SK-N-MC (cell line): ENCODE data around the gene CLEC5A.

Experiments used
- DNase-seq: peaks from one replicate; pipeline ENCODE4 v3.0.0-alpha.2; 2011; ENCODE audit warnings: low read depth, low spot score
- H3K27ac ChIP-seq: fragments of 200-600 bp; sonication (generic); 2 replicates; pipeline ENCODE4 v1.5.1; 2016; ENCODE audit warnings: mixed run types
- H3K36me3 ChIP-seq: fragments of 200-600 bp; sonication (generic); 2 replicates; pipeline ENCODE4 v1.6.1; 2017; ENCODE audit warnings: antibody characterized with exemption, low read length, mixed read lengths; ENCODE audit not compliant: insufficient read depth
- H3K4me3 ChIP-seq: fragments of 200-600 bp; sonication (generic); 2 replicates; pipeline ENCODE4 v1.5.1; 2016
- H3K9ac ChIP-seq: fragments of 200-600 bp; sonication (generic); 2 replicates; pipeline ENCODE4 v1.8.0; 2017; ENCODE audit warnings: mixed run types, mixed read lengths; ENCODE audit not compliant: insufficient read length
- H3K9me3 ChIP-seq: fragments of 200-600 bp; sonication (generic); 2 replicates; pipeline ENCODE4 v1.6.1; 2017; ENCODE audit warnings: low read depth, mild to moderate bottlenecking, antibody characterized with exemption, low read length, moderate library complexity, mixed read lengths
- EZH2 ChIP-seq: fragments of 200-600 bp; sonication (generic); IDR thresholded peaks from one replicate; pipeline ENCODE4 v1.6.1; 2017; ENCODE audit warnings: antibody characterized with exemption
- FOXP2 ChIP-seq: optimal IDR thresholded peaks from 2 replicates; pipeline ENCODE3; 2011; ENCODE audit warnings: mild to moderate bottlenecking, moderate library complexity; ENCODE audit not compliant: insufficient read depth; ENCODE audit errors: extremely low read length, control extremely low read depth
- POLR2AphosphoS5 ChIP-seq: IDR thresholded peaks from 2 replicates; pipeline ENCODE4 v1.6.1; 2012; ENCODE audit warnings: mild to moderate bottlenecking, low read depth, low read length, borderline replicate concordance

Gene CLEC5A

DNA sequence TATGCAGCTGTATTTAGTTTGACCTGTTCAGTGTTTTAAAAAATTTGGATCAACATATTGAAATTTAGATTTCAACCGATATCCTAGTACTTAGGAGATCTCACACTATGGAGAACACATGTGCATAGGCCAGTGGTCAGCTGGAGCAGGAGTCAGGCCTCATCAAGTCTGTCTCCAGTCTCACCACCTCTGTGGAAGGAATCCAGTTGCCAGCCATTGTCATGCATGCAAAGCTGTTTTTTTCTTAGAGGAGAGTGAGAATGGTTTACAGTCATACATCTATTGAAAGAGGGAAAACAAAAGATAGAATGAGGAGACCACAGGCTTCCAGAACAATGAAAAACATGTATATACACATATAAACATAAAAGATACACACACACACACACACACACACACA lies 7.6 kb upstream of the CLEC5A start:
- Histone ChIP-seq H3K4me3 (no peak overlapping the region), H3K9me3 (no peaks in the 10 kb centered on the region), H3K9ac (no peak overlapping the region), H3K27ac (no peak overlapping the region), H3K36me3 (no peaks in the 10 kb centered on the region)
- TF ChIP-seq FOXP2, result no peak
- TF ChIP-seq EZH2, result no peak
- no peak for TF ChIP-seq POLR2AphosphoS5
- no peak for DNase-seq

DNA sequence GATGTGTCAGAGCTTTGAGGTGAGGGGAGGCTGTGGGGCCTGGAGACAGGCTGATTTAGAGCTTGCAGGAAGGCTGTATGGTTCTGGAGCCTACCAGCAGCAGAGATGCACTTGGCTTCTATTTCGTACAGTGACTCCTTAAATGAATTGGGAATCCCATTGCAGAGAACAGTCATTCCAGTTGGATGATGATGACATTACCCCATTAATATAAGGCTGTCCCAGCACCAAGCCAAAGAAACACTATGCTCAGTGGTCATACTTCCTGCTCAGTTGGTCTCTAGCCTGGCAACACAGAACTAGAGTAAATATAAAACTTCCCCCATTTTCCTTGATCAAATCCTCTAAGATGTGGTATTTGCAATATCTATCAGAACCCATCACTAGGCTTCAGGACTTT lies 5.7 kb upstream of the CLEC5A start:
- TF ChIP-seq FOXP2, result no peak
- no peak for TF ChIP-seq POLR2AphosphoS5
- TF ChIP-seq EZH2, result no peak
- H3K36me3 ChIP-seq, result no peaks in the 10 kb centered on the region
- H3K9ac ChIP-seq, result no peak overlapping the region
- H3K27ac ChIP-seq, result no peak overlapping the region
- DNase-seq, result no peak
- no peaks in the 10 kb centered on the region for H3K9me3 ChIP-seq
- H3K4me3 ChIP-seq, result no peak overlapping the region

DNA sequence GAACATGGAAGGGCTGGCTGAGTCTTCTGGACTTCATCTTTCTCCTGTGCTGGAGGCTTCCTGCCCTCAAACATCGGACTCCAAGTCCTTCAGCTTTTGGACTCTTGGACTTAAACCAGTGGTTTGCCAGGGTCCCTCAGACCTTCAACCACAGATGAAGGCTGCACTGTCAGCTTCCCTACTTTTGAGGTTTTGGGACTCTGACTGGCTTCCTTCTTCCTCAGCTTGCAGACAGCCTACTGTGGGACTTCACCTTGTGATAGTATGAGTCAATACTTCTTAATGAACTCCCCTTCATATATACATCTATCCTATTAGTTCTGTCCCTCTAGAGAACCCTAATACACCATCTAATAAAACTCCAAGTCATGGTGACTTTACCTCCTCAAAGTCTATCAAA lies 4.0 kb upstream of the CLEC5A start:
- H3K36me3 ChIP-seq, result no peaks in the 10 kb centered on the region
- no peak overlapping the region for H3K9ac ChIP-seq
- H3K9me3 ChIP-seq, result no peaks in the 10 kb centered on the region
- TF ChIP-seq EZH2 (no peak), POLR2AphosphoS5 (no peak), FOXP2 (no peak)
- H3K27ac ChIP-seq, result no peak overlapping the region
- DNase-seq, result no peak
- no peak overlapping the region for H3K4me3 ChIP-seq

DNA sequence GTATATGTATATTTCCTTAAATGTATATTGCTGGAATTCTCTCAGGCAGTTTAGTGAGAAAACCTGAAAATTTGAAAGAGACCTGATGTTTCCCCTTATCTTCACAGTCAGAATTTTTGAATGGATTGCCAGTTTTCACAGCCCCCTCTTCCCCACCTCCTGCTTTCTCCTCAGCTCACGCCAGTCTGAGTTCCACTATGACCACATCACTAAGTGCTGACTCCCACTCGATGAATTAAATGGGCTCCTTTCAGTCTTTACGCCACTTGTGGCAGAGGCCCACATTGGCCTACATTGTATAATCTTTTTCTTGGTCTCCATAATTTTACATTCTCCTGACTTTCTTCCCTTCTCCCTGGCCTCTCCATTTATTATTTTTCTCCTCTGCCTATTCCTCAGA lies 3.1 kb upstream of the CLEC5A start:
- H3K27ac ChIP-seq, result no peak overlapping the region
- TF ChIP-seq FOXP2, result no peak
- no peak overlapping the region for H3K4me3 ChIP-seq
- no peaks in the 10 kb centered on the region for H3K9me3 ChIP-seq
- no peak overlapping the region for H3K9ac ChIP-seq
- no peaks in the 10 kb centered on the region for H3K36me3 ChIP-seq
- DNase-seq, result no peak

DNA sequence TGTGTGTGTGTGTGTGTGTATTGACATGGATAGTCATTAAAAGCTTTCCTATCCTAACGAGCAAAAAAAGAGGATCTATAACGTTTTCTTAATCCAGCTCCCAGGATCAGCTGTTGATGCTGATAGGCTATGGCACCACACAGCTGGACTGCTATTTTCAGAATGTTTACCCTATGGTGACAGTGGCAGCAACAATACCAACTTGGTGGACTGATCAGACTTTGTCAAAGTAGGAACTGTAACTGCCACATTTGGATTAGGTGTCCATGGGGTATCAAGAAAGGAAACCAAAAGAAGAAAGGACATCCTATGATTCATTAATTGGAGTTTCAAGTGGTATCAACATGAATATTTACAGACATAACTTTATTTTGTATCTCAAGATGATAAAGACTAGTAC lies 2.7 kb upstream of the CLEC5A start:
- TF ChIP-seq EZH2 (no peak), POLR2AphosphoS5 (no peak)
- no peak for DNase-seq
- H3K9me3 ChIP-seq, result no peaks in the 10 kb centered on the region
- H3K36me3 ChIP-seq, result no peaks in the 10 kb centered on the region
- H3K4me3 ChIP-seq, result no peak overlapping the region
- H3K27ac ChIP-seq, result no peak overlapping the region
- no peak overlapping the region for H3K9ac ChIP-seq

DNA sequence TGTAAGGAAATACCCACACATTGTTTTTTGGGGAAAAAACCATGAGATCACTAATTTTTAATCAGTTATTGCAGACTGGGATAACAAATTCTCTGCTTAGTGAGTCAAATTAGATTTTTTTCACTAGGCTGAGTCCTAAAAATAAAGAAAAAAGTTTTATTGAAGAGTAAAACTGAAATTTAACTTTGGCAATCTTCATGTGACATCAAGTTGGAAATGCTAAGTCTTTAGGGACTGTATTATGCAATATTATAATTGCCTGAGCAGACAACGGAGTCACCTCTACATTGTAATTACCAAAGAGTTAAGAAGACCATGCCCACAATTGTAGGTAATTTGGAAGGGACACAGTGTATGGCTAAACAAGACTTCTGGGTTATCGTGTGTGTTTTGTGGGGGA lies 2.2 kb upstream of the CLEC5A start:
- no peak overlapping the region for H3K4me3 ChIP-seq
- H3K27ac ChIP-seq, result no peak overlapping the region
- H3K9me3 ChIP-seq, result no peaks in the 10 kb centered on the region
- no peak for DNase-seq
- no peaks in the 10 kb centered on the region for H3K36me3 ChIP-seq
- TF ChIP-seq POLR2AphosphoS5 (no peak), FOXP2 (no peak), EZH2 (no peak)
- H3K9ac ChIP-seq, result no peak overlapping the region

DNA sequence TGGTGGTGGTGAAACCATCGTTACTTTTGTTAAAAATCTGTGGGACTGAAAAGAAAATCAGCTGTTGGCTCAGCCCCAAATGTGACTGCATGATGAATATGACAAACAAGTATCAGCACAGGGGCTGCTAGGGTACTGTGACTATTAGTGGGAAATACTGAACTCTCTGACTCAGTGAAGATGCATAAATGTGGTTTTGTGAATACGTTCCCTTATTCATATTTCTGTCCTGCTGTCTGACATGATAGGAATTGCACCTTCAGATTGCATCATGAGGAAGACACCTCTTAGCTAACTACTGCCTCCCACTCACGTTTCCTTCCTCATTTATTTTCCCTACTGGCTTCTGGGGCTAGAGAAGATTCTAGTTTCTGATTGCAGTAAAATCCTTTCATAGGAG lies 1.4 kb downstream of the CLEC5A start:
- H3K4me3 ChIP-seq, result no peak overlapping the region
- no peak for DNase-seq
- H3K27ac ChIP-seq, result no peak overlapping the region
- H3K36me3 ChIP-seq, result no peaks in the 10 kb centered on the region
- H3K9ac ChIP-seq, result no peak overlapping the region
- TF ChIP-seq FOXP2 (no peak), POLR2AphosphoS5 (no peak), EZH2 (no peak)
- no peaks in the 10 kb centered on the region; the same call in 1 of the 2 replicates for H3K9me3 ChIP-seq

DNA sequence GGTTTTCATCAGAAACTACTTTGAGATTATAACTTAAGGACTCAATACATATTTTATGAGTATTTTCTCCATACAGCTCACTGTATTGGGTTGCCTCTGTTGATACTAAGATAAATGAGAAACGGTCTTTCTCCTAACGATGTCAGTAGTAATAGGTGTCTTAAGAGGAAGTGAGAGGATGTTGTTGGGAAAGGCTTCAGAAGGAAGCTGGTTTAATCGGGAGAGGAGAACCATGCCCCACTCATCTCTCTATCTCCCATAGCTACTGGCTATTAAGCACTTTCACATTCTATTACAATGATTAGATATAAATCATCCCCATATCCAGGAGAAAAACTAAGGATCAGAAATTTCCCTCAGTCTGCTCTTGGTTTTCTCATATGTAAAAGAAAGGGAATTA lies 2.0 kb downstream of the CLEC5A start:
- Histone ChIP-seq H3K36me3 (no peaks in the 10 kb centered on the region), H3K4me3 (no peak overlapping the region), H3K9me3 (no peaks in the 10 kb centered on the region; the same call in 1 of the 2 replicates), H3K27ac (no peak overlapping the region), H3K9ac (no peak overlapping the region)
- no peak for DNase-seq
- TF ChIP-seq EZH2, result no peak
- no peak for TF ChIP-seq FOXP2
- TF ChIP-seq POLR2AphosphoS5, result no peak

DNA sequence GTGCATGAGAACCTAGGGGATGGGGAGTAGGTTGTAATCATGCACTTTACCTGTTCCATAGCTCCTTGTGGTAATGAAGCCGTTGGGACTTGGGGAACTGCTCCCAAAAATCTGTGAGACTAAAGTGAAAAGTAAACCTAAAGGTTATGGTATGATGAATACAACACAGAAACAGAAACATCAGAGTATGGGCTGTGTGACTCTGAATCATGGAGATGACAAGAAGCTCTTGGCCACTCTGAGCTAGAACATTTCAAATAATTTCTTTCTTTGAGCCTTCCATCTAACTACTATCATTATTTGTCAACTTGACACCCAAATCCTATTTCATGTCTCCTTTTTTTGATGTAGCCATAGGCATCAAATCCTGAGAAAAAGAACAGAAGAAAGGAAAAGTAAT lies 2.9 kb downstream of the CLEC5A start:
- Histone ChIP-seq H3K27ac (no peak overlapping the region), H3K36me3 (no peaks in the 10 kb centered on the region), H3K9me3 (no peaks in the 10 kb centered on the region; the same call in 1 of the 2 replicates), H3K9ac (no peak overlapping the region), H3K4me3 (no peak overlapping the region)
- DNase-seq, result no peak
- TF ChIP-seq POLR2AphosphoS5 (no peak), EZH2 (no peak), FOXP2 (no peak)

DNA sequence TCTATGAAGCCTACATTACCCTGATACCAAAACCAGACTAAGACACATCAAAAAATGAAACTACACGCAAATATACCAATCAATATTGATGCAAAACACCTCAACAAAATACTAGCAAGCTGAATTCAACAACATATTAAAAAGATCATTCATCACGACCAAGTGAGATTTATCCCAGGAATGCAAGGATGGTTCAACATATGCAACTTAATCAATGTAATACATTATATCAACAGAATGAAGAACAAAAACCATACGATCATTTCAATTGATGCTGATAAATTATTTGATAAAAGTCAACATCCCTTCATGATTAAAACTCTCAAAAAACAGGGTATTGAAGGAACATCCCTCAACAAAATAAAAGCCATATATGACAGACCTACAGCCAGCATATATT lies 5.7 kb downstream of the CLEC5A start:
- Histone ChIP-seq H3K4me3 (no peak overlapping the region), H3K27ac (no peak overlapping the region), H3K9me3 (no peaks in the 10 kb centered on the region; the same call in 1 of the 2 replicates), H3K9ac (no peak overlapping the region), H3K36me3 (no peaks in the 10 kb centered on the region)
- no peak for DNase-seq
- TF ChIP-seq POLR2AphosphoS5, result no peak
- TF ChIP-seq EZH2, result no peak
- TF ChIP-seq FOXP2, result no peak

DNA sequence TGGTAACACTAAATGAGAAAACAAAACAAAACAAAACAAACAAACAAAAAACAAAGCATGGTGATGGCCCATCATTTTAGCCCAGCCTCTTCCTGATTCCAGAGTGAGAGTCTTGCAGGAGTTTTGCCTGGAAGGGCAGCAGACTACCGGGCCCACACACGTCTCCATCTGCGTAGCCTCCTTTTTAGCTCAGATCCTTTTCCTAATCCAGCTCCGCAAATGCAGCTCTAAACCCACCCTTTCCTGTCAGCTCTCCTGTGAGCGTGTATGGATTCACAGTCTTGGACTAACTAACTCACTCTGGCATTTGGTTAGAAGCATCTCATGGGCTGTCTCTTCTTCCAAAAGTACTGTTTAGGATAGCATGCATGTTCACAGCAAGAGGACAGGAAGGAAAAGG lies 16.6 kb downstream of the CLEC5A start:
- no peak overlapping the region for H3K9ac ChIP-seq
- H3K36me3 ChIP-seq, result no peaks in the 10 kb centered on the region
- H3K27ac ChIP-seq, result no peak overlapping the region
- H3K4me3 ChIP-seq, result no peak overlapping the region
- no peak for DNase-seq
- no peak for TF ChIP-seq EZH2
- TF ChIP-seq POLR2AphosphoS5, result no peak
- H3K9me3 ChIP-seq, result no peaks in the 10 kb centered on the region
